Esophagus squamous epithelium (tissue), 5 donors: ENCODE measurements around the gene PLA2G12B. TPM values are rescaled to one million over a fixed set of nuclear protein-coding genes. Genes with fewer than 3 reads are reported as not detected.

ENCODE experiments used
- DNase-seq: peaks from one replicate; lab custom pipeline; 2025; lab: John Stamatoyannopoulos, UW
- H3K27ac ChIP-seq, 4 donors: fragments of 200-600 bp; sonication (generic); one replicate each; pipeline ENCODE4 v1.5.1; 2016 to 2019; ENCODE audit warnings: mild to moderate bottlenecking in 1 of 4
- H3K27me3 ChIP-seq, 4 donors: fragments of 200-600 bp; sonication (generic); 1 replicate in 3 of 4; 2 replicates in 1 of 4; pipeline versions ENCODE4 v1.5.1 to v1.6.0; 2017 to 2021; ENCODE audit warnings: antibody characterized with exemption in 1 of 4
- H3K36me3 ChIP-seq, 3 donors: fragments of 200-600 bp; sonication (generic); one replicate each; pipeline ENCODE4 v1.5.1; 2016 to 2019
- H3K4me1 ChIP-seq, 3 donors: fragments of 200-600 bp; sonication (generic); one replicate each; pipeline ENCODE4 v1.5.1; 2017 to 2019
- H3K4me3 ChIP-seq, 4 donors: fragments of 200-600 bp; sonication (generic); 1 replicate in 3 of 4; 2 replicates in 1 of 4; pipeline ENCODE4 v1.5.1; 2016 to 2019; ENCODE audit warnings: mild to moderate bottlenecking in 2 of 4, moderate library complexity in 1 of 4
- H3K9me3 ChIP-seq, 3 donors: fragments of 200-600 bp; sonication (generic); one replicate each; pipeline ENCODE4 v1.5.1; 2016 to 2019
- CTCF ChIP-seq, 6 experiments: fragments of 450-650 bp in 4 of 6; fragments of 200-600 bp in 2 of 6; sonication (generic) in 2 of 6; IDR thresholded peaks; one replicate each; pipeline ENCODE4 v1.5.1; 2016 to 2019; ENCODE audit warnings: antibody characterized with exemption in 6 of 6, mild to moderate bottlenecking in 4 of 6, moderate library complexity in 4 of 6
- POLR2A ChIP-seq, 4 donors: fragments of 450-650 bp; IDR thresholded peaks; one replicate each; pipeline ENCODE4 v1.6.1; 2017; ENCODE audit warnings: antibody characterized with exemption in 4 of 4, mild to moderate bottlenecking in 4 of 4, moderate library complexity in 3 of 4
- WGBS, 2 donors: methylation state at CpG; one replicate each; pipeline ENCODE4 v1.1.5; 2018; 5-methylcytosine and 5-hydroxymethylcytosine counted together
- intact Hi-C: fragments of 100-400 bp; cut with DNase I; formaldehyde crosslinking; loops from one replicate; pipeline ENCODE4 v1.15.0; 2022
- total RNA-seq, 4 donors: library from RNA; depleted of rRNA; stranded (reverse); fragments of >200 nt; gene quantifications; one replicate each; pipeline ENCODE4 v1.1.0, GENCODE V29; 2016
- donor health status: DM: yes; HTN: yes; CAD: no.

Gene PLA2G12B
- total RNA-seq, 4 donors from 2014 or later: not detected

GRCh38 chr10:72899545-72899944, 55.1 kb downstream of the PLA2G12B start:
- Histone ChIP-seq H3K27me3 (no peaks in the 10 kb centered on the region), H3K36me3 (no peaks in the 10 kb centered on the region), H3K4me3 (no peak overlapping the region), H3K27ac (no peak overlapping the region), H3K9me3 (no peaks in the 10 kb centered on the region), H3K4me1 (no peaks in the 10 kb centered on the region)
- no peak for TF ChIP-seq POLR2A (IDR thresholded peaks at IDR 0.05)
- no peak for TF ChIP-seq CTCF (IDR thresholded peaks at IDR 0.05)
- intact Hi-C loops: no loop called here
- WGBS, 2 donors: 100% methylated on average over 1 of the region's 1 CpG
- DNase-seq: no peak

GRCh38 chr10:72898616-72899015, 56.0 kb downstream of the PLA2G12B start:
- DNase-seq: no peak
- Histone ChIP-seq H3K4me3 (no peak overlapping the region), H3K27me3 (no peaks in the 10 kb centered on the region), H3K4me1 (no peaks in the 10 kb centered on the region), H3K9me3 (no peaks in the 10 kb centered on the region), H3K36me3 (no peaks in the 10 kb centered on the region), H3K27ac (no peak overlapping the region)
- 94% methylated on average over 3 to 10 of the region's 10 CpGs for WGBS, 2 donors
- intact Hi-C loops: no loop called here
- TF ChIP-seq POLR2A (IDR thresholded peaks at IDR 0.05) (no peak), CTCF (IDR thresholded peaks at IDR 0.05) (no peak)

- TF ChIP-seq CTCF (IDR thresholded peaks at IDR 0.05) (no peak), POLR2A (IDR thresholded peaks at IDR 0.05) (no peak)
- Histone ChIP-seq H3K4me3 (no peak overlapping the region), H3K36me3 (no peaks in the 10 kb centered on the region), H3K27ac (no peak overlapping the region), H3K9me3 (no peaks in the 10 kb centered on the region), H3K27me3 (no peaks in the 10 kb centered on the region), H3K4me1 (no peaks in the 10 kb centered on the region)
- intact Hi-C loops: no loop called here
- WGBS, 2 donors: 67 to 81% methylated on average over 11 of the region's 11 CpGs
- DNase-seq: no peak
These were observed 59.3 kb downstream of the PLA2G12B start for GRCh38 chr10:72895236-72895850.

- H3K27ac ChIP-seq: no peak within 1 kb of the TSS
- H3K27me3 ChIP-seq: no peaks in the 10 kb centered on the region
- no peaks in the 10 kb centered on the region for H3K36me3 ChIP-seq
- no peak for DNase-seq
- H3K4me3 ChIP-seq: no peak within 1 kb of the TSS
- H3K9me3 ChIP-seq: no peaks in the 10 kb centered on the region
- intact Hi-C loops: no loop called here
- peaks cover 0 to 15% (median 3%) of the 10 kb centered on the region in 3 donors for H3K4me1 ChIP-seq
- TF ChIP-seq POLR2A (IDR thresholded peaks at IDR 0.05): no peak
- no peak for TF ChIP-seq CTCF (IDR thresholded peaks at IDR 0.05)
- 62 to 73% methylated on average over 4 of the region's 4 CpGs for WGBS, 2 donors
These were observed 61.3 kb downstream of the PLA2G12B start, which contains the start of gene OIT3 for GRCh38 chr10:72893136-72893798. TSS of gene OIT3 (plus strand) at chr10:72893739. CDS start at chr10:72893799, 60 bp downstream.

- H3K4me1 ChIP-seq: peaks cover 0 to 44% (median 3%) of the 10 kb centered on the region in 3 donors
- no peaks in the 10 kb centered on the region for H3K27me3 ChIP-seq
- no peak for DNase-seq
- intact Hi-C loops: no loop called here
- WGBS, 2 donors: 66 to 81% methylated on average over 2 of the region's 2 CpGs
- H3K36me3 ChIP-seq: peaks cover 0 to 20% (median 0%) of the 10 kb centered on the region in 3 donors
- TF ChIP-seq CTCF (IDR thresholded peaks at IDR 0.05): no peak
- no peak for TF ChIP-seq POLR2A (IDR thresholded peaks at IDR 0.05)
- no peak overlapping the region for H3K27ac ChIP-seq
- H3K4me3 ChIP-seq: no peak overlapping the region
- no peaks in the 10 kb centered on the region for H3K9me3 ChIP-seq
These were observed 64.5 kb downstream of the PLA2G12B start for GRCh38 chr10:72890086-72890485.
